ENCODE data around the gene HYLS1.

DNA sequence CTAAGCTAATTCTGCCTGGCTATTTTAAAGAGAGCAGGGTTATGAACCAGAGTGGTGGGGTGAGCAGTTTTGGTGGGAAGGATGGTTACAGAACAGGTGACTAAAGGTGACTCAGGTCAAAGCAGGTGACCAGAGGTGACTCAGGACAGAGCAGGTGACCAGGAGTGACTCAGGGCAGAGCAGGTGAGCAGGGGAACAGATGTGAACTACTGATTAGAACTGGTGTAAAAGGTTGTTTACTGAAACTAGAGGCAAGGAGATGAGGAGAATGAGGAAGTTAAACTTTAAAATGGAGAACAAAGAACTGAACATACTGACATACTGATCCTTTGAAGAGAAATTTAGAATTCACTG lies 15.4 kb upstream of the HYLS1 start:
- TF ChIP-seq, protein P1, sequence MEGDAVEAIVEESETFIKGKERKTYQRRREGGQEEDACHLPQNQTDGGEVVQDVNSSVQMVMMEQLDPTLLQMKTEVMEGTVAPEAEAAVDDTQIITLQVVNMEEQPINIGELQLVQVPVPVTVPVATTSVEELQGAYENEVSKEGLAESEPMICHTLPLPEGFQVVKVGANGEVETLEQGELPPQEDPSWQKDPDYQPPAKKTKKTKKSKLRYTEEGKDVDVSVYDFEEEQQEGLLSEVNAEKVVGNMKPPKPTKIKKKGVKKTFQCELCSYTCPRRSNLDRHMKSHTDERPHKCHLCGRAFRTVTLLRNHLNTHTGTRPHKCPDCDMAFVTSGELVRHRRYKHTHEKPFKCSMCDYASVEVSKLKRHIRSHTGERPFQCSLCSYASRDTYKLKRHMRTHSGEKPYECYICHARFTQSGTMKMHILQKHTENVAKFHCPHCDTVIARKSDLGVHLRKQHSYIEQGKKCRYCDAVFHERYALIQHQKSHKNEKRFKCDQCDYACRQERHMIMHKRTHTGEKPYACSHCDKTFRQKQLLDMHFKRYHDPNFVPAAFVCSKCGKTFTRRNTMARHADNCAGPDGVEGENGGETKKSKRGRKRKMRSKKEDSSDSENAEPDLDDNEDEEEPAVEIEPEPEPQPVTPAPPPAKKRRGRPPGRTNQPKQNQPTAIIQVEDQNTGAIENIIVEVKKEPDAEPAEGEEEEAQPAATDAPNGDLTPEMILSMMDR (IDR thresholded peaks at IDR 0.05): no peak
- no peak for TF ChIP-seq POLR2A (IDR thresholded peaks at IDR 0.05)
- no peak for TF ChIP-seq POLR2AphosphoS5 (IDR thresholded peaks at IDR 0.05)
- TF ChIP-seq EP300 (IDR thresholded peaks at IDR 0.05): no peak
